GM11168 (cell line): ENCODE measurements around the gene PLCH1.
"Not testable (repeated sequence)": the region's sequence is repeated elsewhere in the genome, so short reads cannot be mapped to it uniquely, and the experiment has no call there.

ENCODE experiments used
- in situ Hi-C: fragments of 300-500 bp; cut with MboI; formaldehyde crosslinking; loops from one replicate; pipeline ENCODE4 v1.12.0; 2022; ENCODE audit warnings: low sequenced_read_pairs; ENCODE audit not compliant: unreplicated experiment

PLCH1 gene

GRCh38 chr3:155648013-155648591, 96.8 kb downstream of the PLCH1 start:
- in situ Hi-C loops, result no loop called here

- in situ Hi-C loops, result no loop called here
These were observed 97.7 kb downstream of the PLCH1 start for GRCh38 chr3:155647206-155647605.

GRCh38 chr3:155646669-155647068, 98.2 kb downstream of the PLCH1 start:
- in situ Hi-C loops, result no loop called here

GRCh38 chr3:155646128-155646527, 98.7 kb downstream of the PLCH1 start:
- in situ Hi-C loops, result no loop called here

GRCh38 chr3:155643581-155644165, 101.2 kb downstream of the PLCH1 start:
- in situ Hi-C loops, result no loop called here

GRCh38 chr3:155641956-155642355, 102.9 kb downstream of the PLCH1 start:
- in situ Hi-C loops, result no loop called here

- in situ Hi-C loops, result no loop called here
These were observed 104.8 kb downstream of the PLCH1 start for GRCh38 chr3:155640098-155640497.

- in situ Hi-C loops, result no loop called here
These were observed 105.3 kb downstream of the PLCH1 start for GRCh38 chr3:155639462-155640055.

- in situ Hi-C loops, result not testable (repeated sequence)
These were observed 106.4 kb downstream of the PLCH1 start for GRCh38 chr3:155638461-155638860.

- in situ Hi-C loops, result no loop called here
These were observed 107.3 kb downstream of the PLCH1 start for GRCh38 chr3:155637567-155637966.

- in situ Hi-C loops, result no loop called here
These were observed 109.8 kb downstream of the PLCH1 start for GRCh38 chr3:155635056-155635455.

- in situ Hi-C loops, result no loop called here
These were observed 110.7 kb downstream of the PLCH1 start for GRCh38 chr3:155634121-155634719.

GRCh38 chr3:155631323-155632019, 113.4 kb downstream of the PLCH1 start:
- in situ Hi-C loops, result no loop called here

GRCh38 chr3:155629556-155629955, 115.3 kb downstream of the PLCH1 start:
- in situ Hi-C loops, result no loop called here

GRCh38 chr3:155629056-155629455, 115.8 kb downstream of the PLCH1 start:
- in situ Hi-C loops, result no loop called here

GRCh38 chr3:155622647-155623046, 122.2 kb downstream of the PLCH1 start:
- in situ Hi-C loops, result not testable (repeated sequence)

- in situ Hi-C loops, result not testable (repeated sequence)
These were observed 124.3 kb downstream of the PLCH1 start for GRCh38 chr3:155620552-155620951.

GRCh38 chr3:155619118-155619915, 125.6 kb downstream of the PLCH1 start:
- in situ Hi-C loops, result no loop called here

- in situ Hi-C loops, result no loop called here
These were observed 126.3 kb downstream of the PLCH1 start for GRCh38 chr3:155618543-155618942.

GRCh38 chr3:155617346-155617925, 127.4 kb downstream of the PLCH1 start:
- in situ Hi-C loops, result no loop called here
